Measurements from ENCODE around the gene CEP70.

DNA sequence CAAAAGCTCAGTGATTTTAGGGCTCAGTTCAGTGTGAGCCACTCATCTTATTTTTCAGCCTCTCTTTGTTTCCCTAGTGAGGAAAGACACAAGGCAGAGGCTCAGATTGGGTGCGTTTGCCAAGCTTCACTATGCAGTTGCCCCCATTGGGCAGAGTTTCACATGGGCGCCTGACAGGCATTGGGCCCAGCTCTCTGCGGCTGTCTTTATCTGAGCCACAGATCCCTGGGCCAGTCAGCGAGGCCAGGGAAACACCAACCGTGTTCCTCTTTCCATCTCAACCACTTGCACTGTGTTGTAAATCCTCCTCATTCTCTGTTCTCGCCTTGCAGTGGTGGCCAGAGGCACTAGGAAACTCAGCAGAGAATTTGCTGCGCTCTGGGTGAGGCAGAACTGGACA is 148.8 kb downstream of the CEP70 start:
- TF ChIP-seq, protein P1, sequence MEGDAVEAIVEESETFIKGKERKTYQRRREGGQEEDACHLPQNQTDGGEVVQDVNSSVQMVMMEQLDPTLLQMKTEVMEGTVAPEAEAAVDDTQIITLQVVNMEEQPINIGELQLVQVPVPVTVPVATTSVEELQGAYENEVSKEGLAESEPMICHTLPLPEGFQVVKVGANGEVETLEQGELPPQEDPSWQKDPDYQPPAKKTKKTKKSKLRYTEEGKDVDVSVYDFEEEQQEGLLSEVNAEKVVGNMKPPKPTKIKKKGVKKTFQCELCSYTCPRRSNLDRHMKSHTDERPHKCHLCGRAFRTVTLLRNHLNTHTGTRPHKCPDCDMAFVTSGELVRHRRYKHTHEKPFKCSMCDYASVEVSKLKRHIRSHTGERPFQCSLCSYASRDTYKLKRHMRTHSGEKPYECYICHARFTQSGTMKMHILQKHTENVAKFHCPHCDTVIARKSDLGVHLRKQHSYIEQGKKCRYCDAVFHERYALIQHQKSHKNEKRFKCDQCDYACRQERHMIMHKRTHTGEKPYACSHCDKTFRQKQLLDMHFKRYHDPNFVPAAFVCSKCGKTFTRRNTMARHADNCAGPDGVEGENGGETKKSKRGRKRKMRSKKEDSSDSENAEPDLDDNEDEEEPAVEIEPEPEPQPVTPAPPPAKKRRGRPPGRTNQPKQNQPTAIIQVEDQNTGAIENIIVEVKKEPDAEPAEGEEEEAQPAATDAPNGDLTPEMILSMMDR (IDR thresholded peaks at IDR 0.05), result no peak
- TF ChIP-seq POLR2AphosphoS5 (IDR thresholded peaks at IDR 0.05; ENCODE audit: low read depth, low read length) (no peak), SIN3A (IDR thresholded peaks at IDR 0.05; ENCODE audit: borderline replicate concordance, insufficient read depth, low read depth, low read length) (no peak), TCF7L2 (IDR thresholded peaks at IDR 0.05; ENCODE audit: low read depth, low read length) (no peak)
